GM12891 (cell line): ENCODE data around the gene PEX11B.

ENCODE experiments used
- PAX5 ChIP-seq: IDR thresholded peaks from 2 replicates; pipeline ENCODE4 v1.6.1; 2011; ENCODE audit warnings: low read length, moderate library complexity, mild to moderate bottlenecking; ENCODE audit not compliant: insufficient read depth, severe bottlenecking
- POLR2A ChIP-seq: IDR thresholded peaks from 2 replicates; pipeline ENCODE4 v1.6.1; 2011; ENCODE audit warnings: low read depth, low read length, control low read depth
- POLR2AphosphoS5 ChIP-seq: IDR thresholded peaks from 2 replicates; pipeline ENCODE4 v1.6.1; 2011; ENCODE audit warnings: low read depth, low read length, control low read depth
- TAF1 ChIP-seq: IDR thresholded peaks from 2 replicates; pipeline ENCODE4 v1.6.1; 2011; ENCODE audit warnings: low read depth, low read length, control low read depth

DNA sequence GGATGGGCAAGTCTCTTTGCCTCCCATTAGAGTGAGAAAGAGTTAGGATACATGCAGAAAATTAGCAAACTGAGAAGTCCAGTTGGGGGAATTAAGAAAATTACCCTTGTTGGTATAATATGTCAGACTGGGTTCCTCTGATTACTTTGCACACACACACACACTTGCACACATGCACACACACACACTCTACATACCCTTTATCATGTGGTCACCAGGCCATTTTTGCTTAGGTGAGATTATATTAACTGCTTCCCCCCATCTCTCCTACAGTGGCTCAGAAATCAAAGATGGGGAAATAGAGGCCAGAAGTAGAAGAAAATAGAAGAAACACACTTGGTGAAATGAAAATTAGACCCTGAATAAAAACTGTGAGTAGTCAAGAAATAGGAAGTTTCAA is 40.2 kb upstream of the PEX11B start:
- no peak for TF ChIP-seq POLR2A
- TF ChIP-seq TAF1: no peak
- TF ChIP-seq POLR2AphosphoS5: no peak
- no peak for TF ChIP-seq PAX5
